Right renal pelvis (tissue), 4 donors: Measurements from ENCODE around the gene HSD17B1. TPM values are rescaled to one million over a fixed set of nuclear protein-coding genes. Genes with fewer than 3 reads are reported as not detected.
A peak's percentile ranks its signal among the peaks of the same experiment; 100 is the strongest.
"Not testable (repeated sequence)": the region's sequence is repeated elsewhere in the genome, so short reads cannot be mapped to it uniquely, and the experiment has no call there.

Source experiments
- DNase-seq, 4 donors: peaks; one replicate each; pipeline ENCODE4 v3.0.0-alpha.2; 2013; ENCODE audit warnings: low read depth in 4 of 4, low spot score in 3 of 4, missing footprints in 1 of 4
- polyA plus RNA-seq, 4 donors: library from polyadenylated mRNA; unstranded; fragments of 120-200 nt; gene quantifications; one replicate each; pipeline ENCODE4 v1.2.1, GENCODE V29; 2013; ENCODE audit not compliant: insufficient read length in 4 of 4

Gene HSD17B1, protein sequence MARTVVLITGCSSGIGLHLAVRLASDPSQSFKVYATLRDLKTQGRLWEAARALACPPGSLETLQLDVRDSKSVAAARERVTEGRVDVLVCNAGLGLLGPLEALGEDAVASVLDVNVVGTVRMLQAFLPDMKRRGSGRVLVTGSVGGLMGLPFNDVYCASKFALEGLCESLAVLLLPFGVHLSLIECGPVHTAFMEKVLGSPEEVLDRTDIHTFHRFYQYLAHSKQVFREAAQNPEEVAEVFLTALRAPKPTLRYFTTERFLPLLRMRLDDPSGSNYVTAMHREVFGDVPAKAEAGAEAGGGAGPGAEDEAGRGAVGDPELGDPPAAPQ
- 1 to 10 TPM; 3.0 to 4.8 (median 3.4) TPM for polyA plus RNA-seq

DNA sequence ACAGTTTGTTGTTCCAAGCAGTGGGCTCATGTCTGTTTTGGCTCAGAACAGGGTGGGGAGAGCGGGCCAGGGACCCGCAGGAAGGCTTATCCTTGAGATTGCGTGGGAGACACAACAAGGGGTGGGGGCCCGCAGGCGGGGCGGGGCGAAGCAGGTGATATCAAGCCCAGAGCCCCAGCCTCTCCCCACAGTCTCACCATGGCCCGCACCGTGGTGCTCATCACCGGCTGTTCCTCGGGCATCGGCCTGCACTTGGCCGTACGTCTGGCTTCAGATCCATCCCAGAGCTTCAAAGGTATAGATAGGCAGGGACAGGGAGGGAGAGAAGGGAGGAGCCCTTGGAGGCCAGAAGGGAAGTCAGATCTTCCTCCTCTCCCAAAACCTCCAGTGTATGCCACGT is at the start of gene HSD17B1:
Gene HSD17B1, plus strand, starts transcription at position 188 of the 400 bp plus-strand sequence. Its CDS starts 11 bp downstream, at position 199.
- DNase-seq: not testable (repeated sequence)

DNA sequence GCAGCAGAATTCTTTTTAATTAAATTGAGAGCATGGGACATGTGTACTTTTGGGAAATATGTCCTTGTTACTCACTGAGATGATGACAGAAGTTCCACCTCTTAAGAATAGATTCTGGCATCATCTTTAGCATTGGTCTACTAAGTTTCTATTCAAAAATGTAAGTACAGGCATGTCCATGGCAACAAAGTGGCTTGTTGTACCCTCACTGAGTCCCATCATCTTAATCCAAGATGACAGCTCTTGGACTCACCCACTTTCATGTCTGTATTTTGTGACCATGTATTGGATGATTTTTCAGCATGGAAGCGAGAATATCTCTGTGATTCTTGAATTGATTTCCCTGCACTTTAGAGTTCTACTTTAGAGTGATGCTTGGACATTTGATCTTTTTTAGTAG is 49.8 kb upstream of the HSD17B1 start:
- DNase-seq: no peak

DNA sequence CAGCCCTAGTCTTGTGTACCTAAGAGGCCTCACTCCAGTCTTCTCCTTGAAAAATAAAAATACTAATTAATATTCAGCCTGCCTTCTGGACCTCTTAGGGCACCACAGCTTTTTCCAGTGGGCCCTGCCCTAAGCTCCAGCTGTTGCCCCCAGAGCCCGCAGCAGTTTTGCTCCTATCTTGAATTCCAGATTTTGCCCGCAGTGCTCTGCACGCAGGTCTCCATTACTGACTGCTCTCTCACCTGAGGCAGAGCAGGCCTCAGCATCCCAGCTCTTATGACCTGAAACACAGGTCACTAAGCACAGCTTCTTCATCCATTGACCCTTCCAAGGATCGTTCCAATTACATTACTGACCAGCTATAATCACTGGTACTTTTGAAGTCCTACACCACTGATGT is 45.1 kb upstream of the HSD17B1 start:
- no peak for DNase-seq

DNA sequence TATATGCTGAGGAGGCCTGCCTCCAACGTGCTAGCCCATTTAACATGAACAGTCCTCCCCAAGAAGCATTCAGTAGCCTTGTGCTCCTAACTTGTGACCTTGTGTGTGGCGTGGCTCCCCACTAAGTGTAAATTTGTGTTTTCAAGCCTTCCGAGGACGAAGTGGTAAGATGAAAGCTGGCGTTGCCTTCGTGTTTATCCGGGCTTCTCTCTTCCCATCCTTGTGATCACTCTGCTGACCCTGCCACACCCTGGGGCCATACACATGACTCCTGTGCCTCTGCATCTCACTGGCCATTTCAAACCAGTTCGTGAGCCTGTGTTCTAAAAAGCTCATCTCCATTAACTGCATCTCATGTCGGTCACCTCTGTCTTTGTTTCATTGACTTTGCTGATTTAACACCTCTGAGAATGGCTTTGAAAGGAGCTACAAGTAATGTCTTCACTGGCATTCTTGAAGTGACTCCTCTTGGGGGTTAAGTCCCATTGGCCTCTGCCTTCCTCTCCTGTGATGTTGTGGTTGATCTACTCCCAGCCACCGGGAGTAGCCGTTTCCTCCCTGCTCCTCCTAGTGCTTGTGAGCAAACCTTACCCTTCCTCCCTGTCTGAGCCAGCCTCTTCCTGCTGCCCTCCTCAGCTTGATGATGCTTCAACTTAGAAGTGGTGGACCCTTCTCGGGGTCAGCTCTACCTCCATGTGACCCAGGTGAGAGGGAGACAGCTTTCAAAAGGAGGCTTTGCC is 44.1 kb upstream of the HSD17B1 start:
- DNase-seq: no peak

GRCh38 chr17:42509409-42509808 is 43.3 kb upstream of the HSD17B1 start:
- no peak for DNase-seq

- DNase-seq: no peak
Observed at GRCh38 chr17:42509841-42510240, 42.9 kb upstream of the HSD17B1 start.

DNA sequence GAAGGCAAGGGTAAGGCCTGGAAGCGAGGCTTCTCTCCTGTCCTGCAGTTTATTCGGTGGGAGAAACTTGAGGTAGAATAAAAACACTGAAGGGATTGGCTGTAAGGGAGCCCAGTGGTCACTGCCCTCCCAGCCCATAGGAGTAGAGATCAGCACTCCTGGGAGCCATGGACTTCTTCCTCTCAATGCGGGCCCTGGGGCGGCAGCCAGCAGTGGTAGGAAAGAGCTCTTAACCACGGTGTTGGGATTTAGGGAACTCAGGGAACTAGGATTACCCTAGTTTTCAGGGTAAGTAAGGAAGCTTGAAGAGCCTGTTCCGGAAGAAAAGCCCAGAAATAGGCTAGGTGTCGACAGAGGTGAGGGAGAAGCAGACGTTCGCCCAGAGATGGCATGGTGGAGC is 40.5 kb upstream of the HSD17B1 start:
- no peak for DNase-seq

- DNase-seq: no peak
Observed at GRCh38 chr17:42512733-42513251, 39.9 kb upstream of the HSD17B1 start.

GRCh38 chr17:42513686-42514085 is 39.0 kb upstream of the HSD17B1 start:
- no peak for DNase-seq

- no peak for DNase-seq
Observed at GRCh38 chr17:42514279-42514678, 38.4 kb upstream of the HSD17B1 start.

- DNase-seq: no peak
Observed at GRCh38 chr17:42514867-42515266, 37.9 kb upstream of the HSD17B1 start.

- DNase-seq: peak in 2 of 4 donors; percentile 46 to 65
Observed at GRCh38 chr17:42517516-42517915, 35.2 kb upstream of the HSD17B1 start.

DNA sequence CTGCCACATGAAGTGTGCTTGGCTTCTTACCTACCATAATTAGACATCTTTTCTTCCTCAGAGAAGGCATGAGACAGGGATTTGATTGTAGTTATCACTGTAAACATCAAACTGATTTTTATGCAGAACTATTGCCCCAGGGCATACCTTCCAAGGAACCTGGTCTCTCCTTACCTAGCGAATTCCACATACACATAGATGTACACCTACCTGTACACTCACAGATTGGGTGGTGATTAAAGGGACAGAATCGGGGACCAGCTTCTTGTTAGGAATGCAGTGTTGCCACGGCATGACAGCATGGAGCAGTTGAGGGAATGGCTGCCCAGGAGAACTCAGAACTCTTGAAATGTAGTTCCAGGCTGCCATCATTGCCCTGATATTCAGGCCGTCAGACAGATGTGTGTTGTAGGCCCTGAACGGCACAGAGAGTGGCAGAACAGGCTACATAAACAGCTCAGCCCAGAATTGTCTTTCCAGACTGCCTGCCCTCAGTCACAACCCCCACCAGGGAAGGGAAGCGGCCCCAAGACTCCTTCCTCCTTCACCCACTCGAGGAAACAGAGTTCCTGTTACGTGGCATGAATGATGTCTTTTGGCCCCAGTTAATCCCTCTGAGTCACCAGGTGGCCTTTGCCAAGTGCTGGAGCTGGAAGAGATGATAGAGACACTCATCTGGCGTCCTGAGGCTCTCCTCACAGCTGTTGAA is 34.5 kb upstream of the HSD17B1 start:
- DNase-seq: no peak

DNA sequence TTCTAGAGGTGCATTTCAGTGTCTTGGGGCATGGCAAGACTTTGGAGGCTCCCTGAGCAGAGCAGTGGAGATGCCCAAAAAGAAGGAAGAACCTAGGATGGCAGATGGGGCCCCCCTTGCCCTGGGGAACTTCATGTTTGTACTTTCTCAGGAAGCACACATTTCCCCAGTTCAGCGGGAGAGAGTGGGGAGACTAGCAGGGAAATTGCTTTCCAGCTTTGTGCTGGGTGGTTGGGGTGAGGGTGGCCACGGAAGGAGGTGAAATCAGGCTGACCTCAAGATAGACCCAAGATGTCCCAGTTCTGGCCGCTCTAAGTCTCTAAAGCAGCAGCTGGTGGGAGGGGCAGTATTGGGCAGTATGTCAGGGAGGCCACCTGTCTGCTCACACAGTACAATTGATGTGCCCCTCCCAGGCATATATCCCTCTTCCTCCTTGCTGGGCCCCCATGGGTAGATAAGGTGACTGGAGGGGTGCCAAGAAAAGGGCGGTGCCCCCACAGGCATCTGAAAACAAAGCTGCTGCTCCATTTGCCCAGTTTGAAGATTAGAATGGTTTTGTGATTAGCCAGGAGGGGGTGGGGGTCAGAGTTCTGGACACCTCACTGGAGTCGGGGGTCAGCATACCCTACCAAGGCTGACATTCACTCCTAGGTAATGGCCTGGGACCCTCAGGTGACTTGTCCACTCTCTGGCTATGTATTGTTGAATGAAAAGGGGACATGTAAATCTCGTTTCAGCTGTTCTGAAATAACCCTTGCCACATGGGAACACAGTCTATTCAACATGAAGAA is 33.8 kb upstream of the HSD17B1 start:
- no peak for DNase-seq

- peak; percentile 74 to 84 (median 82) for DNase-seq
Observed at GRCh38 chr17:42519546-42520491, 32.9 kb upstream of the HSD17B1 start.

- no peak for DNase-seq
Observed at GRCh38 chr17:42520540-42520951, 32.2 kb upstream of the HSD17B1 start.

GRCh38 chr17:42521036-42521435 is 31.7 kb upstream of the HSD17B1 start:
- no peak for DNase-seq

DNA sequence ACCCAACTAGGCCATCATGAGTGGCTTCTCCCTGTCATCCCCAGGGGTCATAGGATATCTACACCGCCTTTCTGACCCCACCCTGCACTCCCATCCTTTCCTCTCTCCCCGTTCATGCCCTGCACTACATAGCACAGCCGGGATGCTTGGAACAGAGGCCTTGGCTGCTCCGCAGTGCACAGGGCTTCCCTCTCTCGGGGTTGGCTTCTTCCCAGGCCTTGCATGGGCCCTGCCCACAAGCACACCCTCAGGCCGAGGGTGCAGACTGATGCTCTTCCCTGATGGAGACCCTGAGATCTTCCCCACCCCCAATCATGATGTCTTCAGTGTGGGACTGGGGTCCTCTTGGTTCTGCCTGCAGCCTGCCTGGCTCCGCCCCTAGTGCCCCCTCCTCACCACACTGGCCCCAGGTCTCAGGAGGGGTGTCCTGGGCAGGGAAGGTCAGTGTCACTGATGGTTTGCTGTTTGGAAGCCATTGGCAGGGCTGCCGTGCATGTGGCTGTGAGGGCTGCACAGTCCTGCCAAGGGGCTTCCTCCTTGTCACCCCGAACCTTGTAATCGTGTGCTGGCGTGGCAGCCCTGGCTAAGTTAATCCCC is 31.0 kb upstream of the HSD17B1 start:
- no peak for DNase-seq
